ENCODE results near the gene SYNE3.

The SYNE3 gene

GRCh38 chr14:95474486-95474885 lies 42.0 kb downstream of the SYNE3 start:
- no peak for DNase-seq (ENCODE audit: low spot score)

GRCh38 chr14:95472819-95473251 lies 43.6 kb downstream of the SYNE3 start:
- no peak for DNase-seq (ENCODE audit: low spot score)

- DNase-seq (ENCODE audit: low spot score), result peak; percentile 33
These were observed 45.0 kb downstream of the SYNE3 start for GRCh38 chr14:95471476-95471875.

- no peak for DNase-seq (ENCODE audit: low spot score)
These were observed 45.4 kb downstream of the SYNE3 start for GRCh38 chr14:95471016-95471415.

GRCh38 chr14:95469134-95469481 lies 47.3 kb downstream of the SYNE3 start:
- no peak for DNase-seq (ENCODE audit: low spot score)

- DNase-seq (ENCODE audit: low spot score), result no peak
These were observed 47.9 kb downstream of the SYNE3 start for GRCh38 chr14:95468448-95469133.

GRCh38 chr14:95467657-95468056 lies 48.8 kb downstream of the SYNE3 start:
- DNase-seq (ENCODE audit: low spot score), result no peak

GRCh38 chr14:95467232-95467631 lies 49.2 kb downstream of the SYNE3 start:
- no peak for DNase-seq (ENCODE audit: low spot score)
